ENCODE measurements around the gene ICE2.

GRCh38 chr15:60421544-60421943 lies 57.4 kb downstream of the ICE2 start:
- TF ChIP-seq CTCF (IDR thresholded peaks at IDR 0.05; ENCODE audit: insufficient read depth, low read length, poor library complexity, severe bottlenecking), result no peak
- no peak for TF ChIP-seq EZH2phosphoT487 (conservative IDR thresholded peaks at IDR 0.05; ENCODE audit: low read length)

Measured in SU-DHL-6 (cell line).